Motor neuron (in vitro differentiated cells): ENCODE data around the gene TEX9. TPM values are rescaled to one million over a fixed set of nuclear protein-coding genes. Genes with fewer than 3 reads are reported as not detected.

Source experiments
- ATAC-seq, 8 experiments: fragments of 200-7000 bp; cut with Tn5 transposase; replicated peaks in 6 of 8; 2 replicates each; pipeline ENCODE4 v1.8.0; 2021; ENCODE audit warnings: mild to moderate bottlenecking in 8 of 8, moderate library complexity in 8 of 8
- H3K27ac ChIP-seq, 2 donors: fragments of 250-450 bp; sonication (Bioruptor Pico); 2 replicates each; pipeline ENCODE4 v1.9.0; 2021; ENCODE audit warnings: antibody characterized with exemption in 2 of 2, mild to moderate bottlenecking in 2 of 2, moderate library complexity in 1 of 2
- H3K4me1 ChIP-seq, 2 donors: fragments of 250-450 bp; sonication (Bioruptor Pico); replicated peaks in 1 of 2; 2 replicates each; pipeline ENCODE4 v1.6.1; 2021; ENCODE audit warnings: antibody characterized with exemption in 2 of 2, mild to moderate bottlenecking in 2 of 2, moderate library complexity in 1 of 2
- H3K4me3 ChIP-seq, 5 donors: fragments of 250-450 bp; sonication (Bioruptor Pico); 2 replicates each; pipeline ENCODE4 v1.9.0; 2021; ENCODE audit warnings: antibody characterized with exemption in 5 of 5, mild to moderate bottlenecking in 5 of 5, moderate library complexity in 4 of 5
- WGBS, 10 experiments: fragments of 450-650 bp; shearing (Covaris generic); methylation state at CpG; one replicate each; pipeline ENCODE4 v1.0.0; 2022; 5-methylcytosine and 5-hydroxymethylcytosine counted together
- in situ Hi-C, 9 experiments: fragments of 400-800 bp; cut with MboI; loops; one replicate each; pipeline ENCODE4 v1.15.0; 2021; ENCODE audit warnings: low sequenced_read_pairs in 9 of 9, low pct_unique_long_range_greater_than_20kb in 2 of 9; ENCODE audit not compliant: unreplicated experiment in 9 of 9
- total RNA-seq, 8 experiments: library from RNA; unstranded; fragments of 300-600 nt; gene quantifications; 2 replicates each; pipeline versions ENCODE4 v1.2.3 to v1.2.4, GENCODE V29; 2022

TEX9 gene
- total RNA-seq, 8 experiments from 2014 or later: 4.6 to 68.4 (median 16.6) TPM

DNA sequence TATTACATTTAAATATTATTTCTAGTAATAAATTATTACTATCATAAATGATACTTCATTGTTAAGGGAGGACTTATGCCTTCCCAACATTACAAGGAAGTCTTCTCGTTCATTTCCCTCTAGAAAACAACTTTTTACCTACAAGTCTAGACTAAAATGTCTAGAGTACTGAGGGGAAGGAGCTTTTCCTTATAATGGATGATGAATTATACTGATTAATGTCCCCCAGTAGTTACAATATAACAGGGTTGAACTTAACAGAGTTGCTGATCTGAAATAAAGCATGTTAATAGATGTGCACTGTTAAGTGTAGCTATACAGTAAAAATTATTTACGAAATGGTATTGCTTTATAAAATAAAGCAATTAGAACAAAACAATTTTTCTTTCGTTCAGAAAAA, 102.4 kb downstream of the TEX9 start:
- Histone ChIP-seq H3K4me1 (peaks cover 0 to 4% of the 10 kb centered on the region in 2 donors), H3K4me3 (no peak overlapping the region), H3K27ac (no peak overlapping the region)
- no peak for ATAC-seq
- in situ Hi-C loops: no loop called here
- WGBS, 10 experiments: 0 to 91% (median 47%) methylated on average over 1 to 3 of the region's 3 CpGs; no CpG with 5 or more reads in 1 of the 10 experiments

DNA sequence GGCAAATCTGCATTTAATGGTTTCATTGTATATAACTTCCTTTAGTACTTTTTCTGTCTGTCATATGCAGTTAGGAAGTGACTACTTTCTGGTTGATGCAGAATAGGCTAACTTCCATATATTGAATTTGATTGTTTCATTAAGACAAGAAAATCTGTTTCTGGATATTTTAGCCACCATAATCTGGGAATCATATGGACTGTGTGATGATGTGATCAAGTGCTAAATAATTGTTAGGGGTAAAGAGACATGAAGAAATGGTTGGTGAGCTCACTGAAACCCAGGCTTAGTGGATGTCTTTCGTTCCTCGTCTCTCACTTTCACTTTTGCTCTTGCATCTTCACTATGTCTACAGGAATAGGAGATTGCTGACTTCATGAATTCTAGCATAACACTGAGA, 103.2 kb downstream of the TEX9 start:
- 0 to 80% (median 32%) methylated on average over 1 to 2 of the region's 2 CpGs; no CpG with 5 or more reads in 3 of the 10 experiments for WGBS, 10 experiments
- Histone ChIP-seq H3K4me1 (peaks cover 0 to 4% of the 10 kb centered on the region in 2 donors), H3K27ac (no peak overlapping the region), H3K4me3 (no peak overlapping the region)
- peak in 2 of 8 experiments; percentile 20 to 31 for ATAC-seq
- in situ Hi-C loops: no loop called here

DNA sequence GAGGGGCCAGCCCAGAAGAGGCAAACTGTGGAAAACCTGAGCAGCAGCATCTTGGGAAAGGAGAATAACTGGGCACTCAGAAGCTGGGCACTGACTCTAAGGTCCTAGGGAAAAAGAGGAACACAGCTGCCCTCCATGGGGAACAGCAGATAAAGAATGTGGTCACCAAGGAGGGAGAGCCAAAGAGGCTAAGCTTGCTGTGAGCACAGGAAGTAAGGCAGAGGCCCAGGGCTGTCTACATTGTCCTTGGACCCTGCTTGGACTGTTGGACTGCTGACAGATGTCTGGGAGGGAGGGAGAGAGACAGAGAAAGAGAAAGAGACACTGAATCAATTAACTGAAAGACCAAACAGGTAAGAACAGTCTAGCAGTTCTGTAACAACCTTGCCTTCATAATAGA, 104.3 kb downstream of the TEX9 start:
- no peak for ATAC-seq
- Histone ChIP-seq H3K4me3 (no peak overlapping the region), H3K27ac (no peak overlapping the region), H3K4me1 (peaks cover 0 to 4% of the 10 kb centered on the region in 2 donors)
- in situ Hi-C loops: no loop called here

DNA sequence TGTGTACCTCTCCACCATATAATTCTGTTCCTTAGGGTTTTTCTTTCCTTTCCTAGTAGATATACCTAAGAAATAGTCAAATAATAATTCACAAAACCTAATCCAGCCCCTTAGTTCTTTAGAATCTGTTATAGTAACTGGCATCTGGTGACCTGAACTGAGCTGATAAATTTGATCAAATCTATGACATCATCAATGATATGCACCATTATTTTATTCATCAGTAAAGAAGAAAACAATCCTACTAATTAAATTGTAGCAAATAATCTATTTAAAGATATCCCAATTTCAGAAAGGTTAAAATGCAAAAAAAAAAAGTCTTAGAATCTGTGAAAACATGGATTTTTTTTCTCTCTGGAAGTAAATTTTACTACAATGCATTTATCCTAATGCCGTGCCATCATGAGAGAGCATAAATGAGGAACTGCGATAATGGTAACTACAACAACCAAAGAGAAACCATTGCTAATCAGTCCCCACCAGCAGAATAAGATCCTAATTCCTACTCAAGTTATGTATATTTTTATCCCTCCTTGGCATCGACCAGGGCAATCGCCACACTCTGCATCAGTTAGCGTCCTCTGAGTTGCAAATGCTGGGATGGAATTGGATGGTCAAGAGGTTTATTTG, 106.3 kb downstream of the TEX9 start:
- 63 to 99% (median 89%) methylated on average over 2 to 5 of the region's 5 CpGs; no CpG with 5 or more reads in 1 of the 10 experiments for WGBS, 10 experiments
- in situ Hi-C loops: no loop called here
- peaks cover 0 to 4% of the 10 kb centered on the region in 2 donors for H3K4me1 ChIP-seq
- no peak for ATAC-seq
- H3K27ac ChIP-seq: no peak overlapping the region
- no peak overlapping the region for H3K4me3 ChIP-seq

DNA sequence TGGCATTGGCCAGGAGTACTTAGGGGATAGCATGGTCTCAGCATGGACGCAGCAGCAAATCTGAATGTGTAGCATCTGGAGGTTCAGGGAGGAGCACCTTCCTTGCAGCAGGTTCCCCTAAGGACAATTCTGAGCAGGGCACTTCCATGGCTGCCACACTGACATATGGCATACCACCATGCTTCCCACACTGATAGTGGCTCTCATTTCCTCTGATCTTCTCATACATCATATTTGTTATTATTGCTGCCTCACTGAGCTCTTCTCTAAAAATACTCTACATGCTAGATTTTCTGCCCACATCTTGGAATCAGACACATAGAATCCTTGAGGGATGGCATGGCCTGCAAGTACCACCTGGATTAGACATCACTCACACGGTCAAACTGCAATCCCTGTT, 107.1 kb downstream of the TEX9 start:
- ATAC-seq: no peak
- in situ Hi-C loops: no loop called here
- WGBS, 10 experiments: 51 to 100% (median 96%) methylated on average over 1 to 2 of the region's 2 CpGs; no CpG with 5 or more reads in 2 of the 10 experiments

DNA sequence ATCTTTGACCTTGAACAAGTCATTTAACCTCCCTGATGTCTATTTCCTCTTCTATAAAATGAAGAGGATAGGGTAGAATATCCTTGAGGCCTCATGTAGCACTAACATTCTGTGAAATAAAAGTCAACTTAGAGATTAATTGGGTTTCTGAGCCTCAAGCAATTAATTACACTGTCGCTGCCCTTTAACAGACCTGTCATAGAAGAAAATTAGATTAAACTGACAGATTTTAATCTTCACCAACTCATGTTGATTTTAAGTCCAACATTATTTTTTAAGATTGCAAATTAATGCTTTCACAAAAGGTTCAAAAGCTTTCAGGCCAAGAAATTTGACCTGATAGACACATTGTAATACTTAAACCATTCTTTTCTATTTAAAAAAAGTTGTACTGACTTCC, 107.8 kb downstream of the TEX9 start:
- peaks cover 0 to under 1% of the 10 kb centered on the region in 2 donors for H3K4me1 ChIP-seq
- no peak overlapping the region for H3K4me3 ChIP-seq
- ATAC-seq: no peak
- WGBS, 10 experiments: 20 to 100% (median 69%) methylated on average over 1 of the region's 1 CpG; no CpG with 5 or more reads in 2 of the 10 experiments
- in situ Hi-C loops: no loop called here
- H3K27ac ChIP-seq: no peak overlapping the region

More for the DNA sequence above, 107.1 kb downstream of the TEX9 start:
- Histone ChIP-seq H3K4me1 (peaks cover 0 to 4% of the 10 kb centered on the region in 2 donors), H3K4me3 (no peak overlapping the region), H3K27ac (no peak overlapping the region)

DNA sequence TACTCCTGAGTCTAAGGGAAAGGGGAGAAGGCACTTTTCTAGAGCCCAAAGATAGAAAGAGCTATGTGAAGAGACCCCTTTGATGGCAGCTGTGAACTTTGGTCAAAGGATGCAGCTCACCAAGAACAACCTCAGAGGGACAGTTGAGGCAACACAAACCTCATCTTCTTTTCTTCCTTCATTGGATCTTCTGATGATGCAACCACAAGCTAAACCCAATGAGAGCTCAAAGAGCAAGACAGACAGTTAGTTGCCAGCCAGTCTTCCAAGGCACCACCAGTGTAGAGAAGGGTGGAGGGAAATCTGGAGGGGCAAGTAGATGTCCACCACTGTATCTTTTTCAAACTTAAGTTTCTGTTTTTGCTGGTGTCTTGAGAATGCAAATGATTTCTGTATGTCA, 110.1 kb downstream of the TEX9 start:
- Histone ChIP-seq H3K4me1 (no peaks in the 10 kb centered on the region), H3K4me3 (no peak overlapping the region), H3K27ac (no peak overlapping the region)
- no peak for ATAC-seq
- in situ Hi-C loops: loop anchor here in 6 of 9 experiments (25.0 kb wide), 5 partner anchors 337 to 1062 kb away; no protein-coding TSS in a partner anchor

Other genes with a start within 250 kb of the TEX9 start
- 10 to 100 TPM in 4 of 8 experiments, 1 to 10 TPM in 4; 6.8 to 23.7 (median 10.7) TPM for gene RFX7, start 121.5 kb upstream of the TEX9 start, total RNA-seq
- gene MNS1, start 99.7 kb downstream of the TEX9 start, total RNA-seq: 10 to 100 TPM in 1 of 8 experiments, 1 to 10 TPM in 5, under 1 TPM in 1, not detected in 1; 0.75 to 22.4 (median 2.3) TPM